Fibroblast of lung (primary cell): ENCODE data around the gene SLX9.

Experiments
- CTCF ChIP-seq, 2 donors: IDR thresholded peaks in 1 of 2; conservative IDR thresholded peaks in 1 of 2; 1 replicate in 1 of 2; 2 replicates in 1 of 2; pipeline ENCODE4 v1.5.1; 2011 to 2012; ENCODE audit warnings: low read length in 2 of 2, control low read depth in 1 of 2, inconsistent platforms in 1 of 2, low read depth in 1 of 2, mild to moderate bottlenecking in 1 of 2
- EZH2 ChIP-seq: IDR thresholded peaks from 2 replicates; pipeline ENCODE4 v1.5.1; 2012; ENCODE audit warnings: low read length, control low read depth, mild to moderate bottlenecking; ENCODE audit errors: missing control alignments

- TF ChIP-seq EZH2 (no peak), CTCF (conservative IDR thresholded peaks at IDR 0.05 in 1 of 2, IDR thresholded peaks at IDR 0.05 in 1 of 2; ENCODE audit: low read depth in 1 of 2, low read length in 2 of 2) (no peak)
Observed at GRCh38 chr21:44965251-44966022, 25.6 kb downstream of the SLX9 start.
